ENCODE results near the gene AFDN.

Gene AFDN

GRCh38 chr6:167949121-167949684 is 122.5 kb downstream of the AFDN start:
- Histone ChIP-seq H3K79me2 (ENCODE audit: insufficient read depth, low read depth) (no peaks in the 10 kb centered on the region), H3K27me3 (ENCODE audit: insufficient read depth, low read depth) (no peaks in the 10 kb centered on the region), H2AFZ (ENCODE audit: low read depth) (no peak overlapping the region), H3K9ac (no peak overlapping the region), H3K36me3 (ENCODE audit: insufficient read depth) (no peaks in the 10 kb centered on the region), H4K20me1 (ENCODE audit: insufficient read depth) (no peaks in the 10 kb centered on the region), H3K4me3 (IDR thresholded peaks at IDR 0.05; ENCODE audit: insufficient read depth, low read depth, low read length) (no peak overlapping the region), H3K4me1 (ENCODE audit: low read depth, poor library complexity, severe bottlenecking) (no peaks in the 10 kb centered on the region), H3K4me2 (no peak overlapping the region), H3K27ac (no peak overlapping the region)
- no peak for TF ChIP-seq CTCF (conservative IDR thresholded peaks at IDR 0.05; ENCODE audit: low read depth, low read length)

- Histone ChIP-seq H3K4me2 (no peak overlapping the region), H3K36me3 (ENCODE audit: insufficient read depth) (no peaks in the 10 kb centered on the region), H2AFZ (ENCODE audit: low read depth) (no peak overlapping the region), H3K79me2 (ENCODE audit: insufficient read depth, low read depth) (no peaks in the 10 kb centered on the region), H3K27me3 (ENCODE audit: insufficient read depth, low read depth) (no peaks in the 10 kb centered on the region), H3K27ac (no peak overlapping the region), H3K4me1 (ENCODE audit: low read depth, poor library complexity, severe bottlenecking) (no peaks in the 10 kb centered on the region), H4K20me1 (ENCODE audit: insufficient read depth) (no peaks in the 10 kb centered on the region), H3K9ac (no peak overlapping the region), H3K4me3 (IDR thresholded peaks at IDR 0.05; ENCODE audit: insufficient read depth, low read depth, low read length) (no peak overlapping the region)
- TF ChIP-seq CTCF (conservative IDR thresholded peaks at IDR 0.05; ENCODE audit: low read depth, low read length) = no peak
Measured at GRCh38 chr6:167951781-167952511, 125.2 kb downstream of the AFDN start.

- no peaks in the 10 kb centered on the region for H3K79me2 ChIP-seq (ENCODE audit: insufficient read depth, low read depth)
- H3K4me3 ChIP-seq (IDR thresholded peaks at IDR 0.05; ENCODE audit: insufficient read depth, low read depth, low read length) = no peak overlapping the region
- no peak overlapping the region for H2AFZ ChIP-seq (ENCODE audit: low read depth)
- no peak for TF ChIP-seq CTCF (conservative IDR thresholded peaks at IDR 0.05; ENCODE audit: low read depth, low read length)
- H3K4me1 ChIP-seq (ENCODE audit: low read depth, poor library complexity, severe bottlenecking) = no peaks in the 10 kb centered on the region
- H3K4me2 ChIP-seq = no peak overlapping the region
- no peaks in the 10 kb centered on the region for H4K20me1 ChIP-seq (ENCODE audit: insufficient read depth)
- H3K27me3 ChIP-seq (ENCODE audit: insufficient read depth, low read depth) = no peaks in the 10 kb centered on the region
- H3K27ac ChIP-seq = no peak overlapping the region
- no peak overlapping the region for H3K9ac ChIP-seq
- no peaks in the 10 kb centered on the region for H3K36me3 ChIP-seq (ENCODE audit: insufficient read depth)
Measured at GRCh38 chr6:167952512-167952859, 125.8 kb downstream of the AFDN start.

- Histone ChIP-seq H3K27me3 (ENCODE audit: insufficient read depth, low read depth) (no peaks in the 10 kb centered on the region), H3K4me2 (no peak overlapping the region), H3K27ac (no peak overlapping the region), H2AFZ (ENCODE audit: low read depth) (no peak overlapping the region), H3K4me3 (IDR thresholded peaks at IDR 0.05; ENCODE audit: insufficient read depth, low read depth, low read length) (no peak overlapping the region), H3K9ac (no peak overlapping the region), H3K36me3 (ENCODE audit: insufficient read depth) (no peaks in the 10 kb centered on the region), H3K4me1 (ENCODE audit: low read depth, poor library complexity, severe bottlenecking) (no peaks in the 10 kb centered on the region), H3K79me2 (ENCODE audit: insufficient read depth, low read depth) (no peaks in the 10 kb centered on the region), H4K20me1 (ENCODE audit: insufficient read depth) (no peaks in the 10 kb centered on the region)
- TF ChIP-seq CTCF (conservative IDR thresholded peaks at IDR 0.05; ENCODE audit: low read depth, low read length) = no peak
Measured at GRCh38 chr6:167953551-167953950, 126.8 kb downstream of the AFDN start.

Data from KMS-11 (cell line).